Dermis blood vessel endothelial cell (primary cell): ENCODE results near the gene GORAB. TPM values are rescaled to one million over a fixed set of nuclear protein-coding genes. Genes with fewer than 3 reads are reported as not detected.

ENCODE experiments used
- DNase-seq: peaks from one replicate; pipeline ENCODE4 v3.0.0; 2010
- total RNA-seq: library from RNA; depleted of rRNA; stranded (reverse); fragments of >200 nt; gene quantifications from 2 replicates; pipeline ENCODE4 v1.2.3, GENCODE V29; 2014

Gene GORAB
- total RNA-seq = 12.4 and 12.8 TPM in 2 replicates

DNA sequence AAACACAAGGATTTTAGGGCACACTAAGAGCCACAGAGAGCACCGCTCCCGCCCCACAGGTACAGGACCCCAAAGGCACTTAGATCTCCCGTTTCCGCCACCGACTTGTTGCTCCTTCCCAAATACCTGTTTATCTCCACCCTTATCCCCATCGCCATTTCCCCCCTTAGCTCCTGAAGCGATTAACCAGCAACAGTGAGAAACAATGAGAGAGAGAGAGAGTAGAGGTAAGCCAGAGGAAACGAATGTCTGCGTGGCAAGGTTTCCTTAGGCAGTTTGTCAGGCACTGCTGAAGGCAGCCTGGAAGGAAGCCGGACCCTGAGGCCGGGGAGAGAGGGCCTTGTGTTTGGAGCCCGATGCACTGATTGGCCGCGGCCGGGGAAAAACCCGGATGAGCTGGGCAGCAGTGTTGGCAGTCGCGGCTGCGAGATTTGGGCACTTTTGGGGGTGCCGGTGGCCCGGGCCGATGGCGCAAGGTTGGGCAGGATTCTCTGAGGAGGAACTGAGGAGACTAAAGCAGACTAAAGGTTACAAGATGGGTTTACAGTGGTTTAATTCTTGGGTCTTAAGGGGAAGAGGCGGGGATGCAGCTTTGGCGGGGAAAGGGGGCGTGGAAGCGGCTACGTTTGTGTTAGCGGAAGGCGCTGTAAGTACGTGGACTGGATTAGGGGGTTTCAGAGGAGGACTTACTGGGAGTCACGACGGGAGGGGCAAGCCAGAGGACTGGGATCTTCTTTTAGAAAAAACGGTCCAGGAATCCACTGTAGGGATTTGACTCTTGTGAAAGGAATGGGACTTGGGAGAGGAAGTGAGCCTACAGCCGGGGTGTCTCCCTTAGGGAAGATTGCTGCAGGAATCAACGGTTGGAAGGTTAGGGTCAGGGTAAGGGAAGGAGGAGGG is at the start of gene GORAB:
Gene GORAB (plus strand): TSS at position 409 of the 900 bp plus-strand sequence. CDS start 58 bp downstream, at position 467.
- DNase-seq = peak; percentile 94

GRCh38 chr1:170483051-170483450 is 48.9 kb upstream of the GORAB start:
- no peak for DNase-seq

DNA sequence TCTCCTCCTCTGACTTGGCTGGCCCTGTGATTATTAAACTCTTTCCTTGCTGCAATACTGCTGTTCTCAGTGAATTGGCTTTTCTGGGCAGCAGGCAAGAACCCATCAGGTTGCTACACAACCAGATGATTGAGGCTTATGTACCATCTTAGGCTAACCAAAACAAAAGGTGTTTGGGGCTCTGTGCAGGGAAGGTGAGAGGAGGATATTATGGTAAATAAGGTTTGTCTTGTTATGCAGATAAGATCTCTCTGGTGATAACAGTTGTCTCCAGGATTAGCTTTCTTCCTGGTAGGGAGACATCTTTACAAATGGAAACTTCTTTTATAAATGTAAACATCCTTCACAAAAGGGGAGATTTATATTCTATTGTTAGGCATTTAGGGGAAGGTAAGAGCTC is 44.5 kb upstream of the GORAB start:
- DNase-seq = no peak

DNA sequence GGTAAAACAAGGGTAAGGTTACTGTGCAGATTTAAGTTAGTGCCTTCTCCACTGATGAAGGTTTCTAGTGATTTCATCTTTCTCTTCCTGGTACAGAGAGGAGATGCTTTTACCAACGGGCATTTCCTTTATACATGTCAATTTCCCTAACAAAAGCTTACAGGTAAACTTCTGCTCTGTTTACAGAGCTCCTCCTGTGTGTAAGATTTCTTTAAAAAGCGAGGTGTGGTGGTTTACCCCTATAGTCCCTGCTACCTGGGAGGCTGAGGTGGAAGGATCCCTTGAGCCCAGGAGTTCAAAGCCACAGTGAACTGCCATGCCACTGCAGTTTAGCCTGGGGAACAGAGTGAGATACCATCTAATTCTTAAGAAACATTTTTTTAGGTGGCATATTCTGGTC is 40.7 kb upstream of the GORAB start:
- DNase-seq = no peak

DNA sequence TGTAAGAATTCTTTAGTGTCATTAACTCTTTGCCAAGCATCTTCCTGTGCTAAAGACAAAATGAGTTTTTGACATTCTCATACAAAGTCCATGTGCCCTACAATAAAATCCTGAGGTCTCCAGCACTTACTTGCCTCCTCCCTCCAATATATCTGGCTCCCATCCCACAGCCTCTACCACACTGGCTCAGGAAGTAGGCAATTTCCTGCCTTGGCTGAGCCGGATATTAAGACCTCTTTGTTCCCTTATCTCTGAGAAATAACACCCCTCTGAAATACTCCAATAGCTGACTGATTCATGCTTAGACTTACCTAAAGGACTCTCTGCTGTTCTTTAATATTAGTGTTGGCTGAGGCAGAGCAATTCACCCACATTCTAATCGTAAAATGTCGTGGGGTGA is 37.6 kb upstream of the GORAB start:
- peak; percentile 92 for DNase-seq

DNA sequence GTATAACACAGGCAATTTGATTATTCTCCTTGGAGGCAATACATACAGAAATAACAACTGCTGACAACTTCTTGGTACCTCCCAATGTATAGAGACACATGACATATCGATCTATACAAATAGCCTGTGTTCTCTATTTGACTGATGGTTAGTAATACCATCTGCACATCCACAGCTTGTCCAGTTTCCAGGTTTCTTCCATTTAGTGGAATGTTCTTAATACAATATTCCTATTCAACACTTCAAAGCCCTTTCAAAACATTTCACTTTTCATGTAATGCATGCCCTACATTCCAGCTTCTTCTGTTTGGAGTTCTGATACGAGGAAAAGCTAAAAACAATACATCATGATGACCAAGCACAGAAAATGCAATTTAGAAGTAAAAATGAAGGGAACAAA is 37.0 kb upstream of the GORAB start:
- no peak for DNase-seq

DNA sequence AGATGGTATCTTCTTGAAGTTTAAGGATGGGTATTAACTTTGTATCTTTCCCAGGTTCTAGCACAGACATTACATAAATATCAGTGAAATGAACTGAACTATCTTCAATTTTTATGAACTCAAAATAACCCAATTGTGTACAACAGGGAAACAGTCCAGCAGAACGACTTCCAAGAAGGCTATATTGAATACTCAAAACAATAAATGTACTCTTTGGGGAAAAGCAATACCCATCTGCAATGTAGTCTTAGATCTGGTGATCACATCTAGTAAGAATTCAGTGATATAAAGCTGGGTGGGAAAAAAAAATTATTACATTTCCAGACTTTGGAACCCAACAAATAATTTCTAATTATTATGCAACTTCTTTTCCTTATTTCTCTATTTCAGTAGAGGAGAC is 33.1 kb upstream of the GORAB start:
- no peak for DNase-seq

DNA sequence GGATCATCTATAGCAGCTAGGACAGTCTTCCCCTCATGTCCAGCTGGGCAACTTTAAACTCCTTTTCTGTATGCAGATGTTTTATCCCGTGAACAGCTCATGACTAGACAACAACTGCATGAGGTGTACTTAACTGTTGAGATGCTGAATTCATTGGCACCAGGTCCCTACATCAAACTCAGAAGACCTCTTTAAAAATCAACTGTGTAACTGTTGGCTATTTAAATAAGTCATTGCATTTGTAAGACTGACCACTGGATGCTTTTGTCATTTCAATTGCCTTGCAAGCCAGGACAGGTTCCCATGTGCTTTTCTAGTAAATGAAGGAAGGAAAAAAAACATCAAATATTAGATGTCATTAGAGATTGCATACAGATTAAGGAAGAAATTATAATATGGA is 28.3 kb upstream of the GORAB start:
- DNase-seq = no peak

- no peak for DNase-seq
These were observed 21.8 kb upstream of the GORAB start for GRCh38 chr1:170510163-170510562.

DNA sequence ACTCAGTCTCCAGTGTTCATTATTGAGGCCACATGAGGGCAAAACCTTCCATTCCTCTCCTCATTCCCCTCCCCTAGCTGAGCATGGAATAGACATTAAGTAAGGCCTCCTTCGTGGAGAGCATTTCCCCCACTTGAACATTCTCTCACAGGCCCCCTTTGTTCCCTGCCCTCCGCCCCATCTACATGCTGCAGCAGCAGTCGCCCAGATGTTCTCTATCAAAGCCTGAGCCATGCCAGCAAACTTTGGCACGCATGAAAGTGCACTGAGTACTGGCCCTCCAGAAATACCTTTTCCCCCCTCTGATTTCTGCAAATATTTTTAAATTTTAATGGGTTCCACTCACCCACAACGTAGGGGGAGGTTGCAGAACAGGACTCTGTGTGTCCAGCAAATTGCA is 20.9 kb upstream of the GORAB start:
- DNase-seq = no peak

DNA sequence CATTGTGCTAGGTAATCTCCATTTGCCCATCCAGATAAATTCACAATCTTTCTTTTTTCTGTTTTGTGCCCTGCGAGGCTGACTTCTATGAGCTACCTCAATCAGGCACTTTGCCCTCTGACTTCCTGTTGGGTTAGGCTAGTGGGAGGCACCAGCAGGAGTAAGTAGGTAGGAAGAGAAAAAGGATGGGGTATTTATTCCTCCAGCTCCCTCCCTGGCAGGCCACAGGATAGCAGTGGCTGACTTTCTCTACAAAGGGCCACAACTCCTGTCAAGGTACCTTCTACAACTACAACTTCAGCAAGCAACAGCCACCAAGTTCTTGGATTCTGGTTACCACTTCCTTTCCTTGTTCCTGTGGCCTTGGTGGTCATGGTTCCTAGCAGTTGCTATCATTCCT is 18.8 kb upstream of the GORAB start:
- DNase-seq = no peak

- no peak for DNase-seq
These were observed 13.7 kb upstream of the GORAB start for GRCh38 chr1:170518185-170518834.

DNA sequence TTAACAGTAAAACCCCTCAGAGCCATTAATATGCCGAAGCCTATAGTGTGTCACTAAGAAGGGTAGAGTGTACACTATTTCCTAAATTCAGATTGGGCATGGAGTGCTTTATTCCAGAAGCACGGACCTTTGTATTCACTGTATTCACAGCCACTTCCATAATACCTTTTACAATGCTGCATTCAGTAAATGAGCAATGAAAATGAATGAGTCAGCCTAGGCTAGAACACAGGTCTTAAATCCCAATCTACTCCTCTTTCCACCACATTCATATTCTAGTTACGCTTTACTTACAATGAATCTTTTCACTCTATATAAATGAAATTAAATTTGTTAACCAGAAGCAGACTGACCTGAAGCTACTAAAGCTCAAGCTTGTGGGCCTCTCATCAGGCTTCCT is 13.0 kb upstream of the GORAB start:
- DNase-seq = no peak

- no peak for DNase-seq
These were observed 11.4 kb upstream of the GORAB start for GRCh38 chr1:170520601-170521000.

GRCh38 chr1:170521818-170522217 is 10.1 kb upstream of the GORAB start:
- DNase-seq = no peak

DNA sequence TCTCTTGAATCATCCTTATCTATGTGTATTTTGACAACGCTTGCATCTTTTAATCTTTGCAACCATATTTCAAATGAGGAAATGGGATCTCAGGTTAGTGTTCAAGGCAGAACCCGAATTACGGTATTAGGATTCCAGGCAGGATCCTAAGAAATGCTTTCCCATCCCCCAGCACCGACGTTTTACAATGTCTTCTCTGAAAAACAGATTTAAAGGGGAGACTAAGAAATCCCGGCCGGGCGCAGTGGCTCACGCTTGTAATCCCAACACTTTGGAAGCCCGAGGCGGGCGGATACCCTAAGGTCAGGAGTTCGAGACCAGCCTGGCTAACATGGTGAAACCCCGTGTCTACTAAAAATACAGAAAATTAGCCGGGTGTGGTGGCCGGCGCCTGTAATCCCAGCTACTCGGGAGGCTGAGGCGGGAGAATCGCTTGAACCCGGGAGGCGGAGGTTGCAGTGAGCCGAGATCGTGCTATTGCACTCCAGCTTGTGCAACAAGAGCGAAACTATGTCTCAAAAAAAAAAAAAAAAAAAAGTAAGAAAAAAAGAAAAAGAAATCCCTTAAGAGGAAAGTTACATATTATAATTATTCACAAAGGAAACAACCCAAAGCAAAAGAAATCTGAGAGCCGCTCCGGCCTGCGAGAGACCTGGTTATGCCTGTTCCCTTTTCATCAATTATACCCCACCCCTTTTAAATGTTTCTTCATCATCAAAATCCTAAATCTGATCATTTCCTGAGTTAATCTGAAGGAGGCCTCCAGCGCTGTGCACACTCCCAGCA is 801 bp upstream of the GORAB start:
- DNase-seq = no peak

- DNase-seq = no peak
These were observed 1.3 kb downstream of the GORAB start for GRCh38 chr1:170533298-170533697.

DNA sequence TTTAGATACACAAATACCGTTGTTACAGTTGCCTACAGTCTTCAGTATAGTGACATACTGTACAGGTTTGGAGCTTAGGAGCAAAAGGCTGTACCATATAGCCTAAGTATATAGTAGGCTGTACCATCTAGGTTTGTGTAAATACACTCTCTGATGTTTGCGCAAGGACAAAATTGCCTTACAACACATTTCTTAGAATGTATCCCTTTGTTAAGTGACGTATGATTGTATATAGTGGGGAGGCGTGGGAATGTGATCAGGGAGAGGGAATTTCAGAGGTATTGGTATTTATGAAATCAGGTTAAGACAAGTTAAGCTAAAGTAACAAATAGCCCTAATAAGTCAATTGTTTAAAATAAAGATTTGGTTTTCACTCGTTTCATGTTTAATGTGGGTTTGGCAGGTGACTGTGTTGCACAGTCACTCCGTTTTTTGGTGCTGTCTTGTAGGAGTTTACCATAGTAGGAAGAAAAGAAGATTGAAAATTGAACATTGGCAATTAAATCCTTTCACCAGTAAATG is 2.7 kb downstream of the GORAB start:
- DNase-seq = no peak

GRCh38 chr1:170535418-170535817 is 3.5 kb downstream of the GORAB start:
- no peak for DNase-seq

DNA sequence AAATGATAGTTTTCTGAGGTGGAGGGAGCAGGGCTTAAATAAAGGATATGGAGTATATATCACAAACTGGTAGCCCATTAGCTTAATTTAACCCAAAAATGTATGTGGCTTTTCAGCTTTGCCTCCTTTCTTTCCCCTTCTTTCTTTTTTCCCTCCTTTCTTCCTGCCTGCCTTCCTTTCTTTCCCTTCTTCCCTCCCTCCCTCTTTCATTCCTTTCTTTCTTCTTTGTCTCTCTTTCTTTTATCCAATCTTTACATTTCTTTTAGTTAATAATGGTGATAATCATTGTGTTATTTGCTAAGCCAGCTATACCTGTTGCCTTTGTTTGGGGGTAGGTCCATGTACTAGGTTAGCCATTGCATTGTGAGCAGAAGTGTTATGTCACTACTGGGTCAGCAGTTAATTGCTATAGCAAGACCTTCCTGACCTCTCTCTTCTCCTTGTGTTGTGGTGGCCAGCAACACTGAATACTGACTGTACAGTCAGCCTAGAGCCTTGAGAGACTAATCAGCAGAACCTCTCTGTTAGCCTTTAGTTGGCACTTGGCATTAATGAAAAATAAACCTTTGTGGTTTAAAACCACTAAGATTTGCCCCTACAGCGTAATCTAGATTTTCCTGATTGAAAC is 5.1 kb downstream of the GORAB start:
- no peak for DNase-seq

DNA sequence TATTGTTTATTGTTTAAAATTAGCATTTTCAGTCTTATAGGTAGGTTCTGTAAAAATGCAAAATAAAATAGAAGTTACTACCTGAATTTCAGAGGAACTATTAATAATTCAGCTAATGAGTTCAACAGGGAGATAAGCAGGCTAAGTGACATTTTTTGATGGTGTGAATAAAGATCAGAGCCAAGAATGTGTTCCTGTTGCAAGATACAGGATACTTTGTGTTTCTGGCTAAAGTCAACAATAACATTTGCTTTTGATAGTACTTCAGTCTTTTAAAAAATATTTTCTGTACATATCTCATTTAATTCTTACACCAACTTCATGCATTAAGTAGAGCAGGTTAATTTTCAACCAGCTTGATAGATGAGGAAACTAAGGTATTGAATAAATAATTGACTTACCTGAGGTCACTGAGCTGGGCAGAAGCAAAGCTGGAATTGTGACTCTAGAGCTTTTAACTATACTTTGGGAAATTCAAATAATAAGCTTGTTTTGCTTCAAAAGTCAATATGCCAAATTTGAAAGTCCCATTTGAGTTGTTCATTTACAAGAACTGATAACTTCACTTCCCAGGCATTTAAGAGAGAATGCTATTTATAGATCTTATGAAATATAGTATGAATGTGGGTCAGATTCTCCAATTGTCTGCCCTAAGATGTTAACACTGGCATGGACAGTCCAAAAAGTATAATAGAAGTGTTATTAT is 6.0 kb downstream of the GORAB start:
- peak; percentile 25 for DNase-seq

DNA sequence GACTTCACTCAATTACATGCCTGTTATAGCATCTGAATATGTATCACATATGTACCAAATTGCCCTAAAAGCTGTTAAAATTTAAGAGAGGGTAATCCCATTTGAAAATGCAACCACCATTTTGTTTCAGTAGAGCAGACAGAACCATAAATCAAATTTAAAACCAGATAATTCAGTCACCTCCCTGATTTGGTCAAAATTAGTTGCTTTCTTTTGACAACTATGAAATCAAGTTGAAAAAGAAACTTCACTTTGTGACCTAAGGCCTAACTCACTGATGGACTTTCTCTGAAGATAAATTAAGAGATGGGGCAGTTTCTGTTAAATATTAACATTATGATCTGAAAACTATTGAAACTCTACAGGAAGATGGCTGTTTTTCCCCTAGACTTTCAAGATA is 6.7 kb downstream of the GORAB start:
- DNase-seq = no peak
